NCI-H748 treated with DMSO at 0.1 percent for 48 hours (cell line): Measurements from ENCODE around the gene ROBO2.
"Not testable (repeated sequence)": the region's sequence is repeated elsewhere in the genome, so short reads cannot be mapped to it uniquely, and the experiment has no call there.

Experiments
- DNase-seq: peaks from one replicate; lab custom pipeline; 2025; lab: John Stamatoyannopoulos, UW

Gene ROBO2

GRCh38 chr3:77328690-77329089, 288.8 kb downstream of the ROBO2 start:
- DNase-seq = no peak

GRCh38 chr3:77329116-77329515, 289.2 kb downstream of the ROBO2 start:
- no peak for DNase-seq

- DNase-seq = no peak
Observed at GRCh38 chr3:77338195-77338594, 298.3 kb downstream of the ROBO2 start.

- no peak for DNase-seq
Observed at GRCh38 chr3:77342027-77342426, 302.1 kb downstream of the ROBO2 start.

GRCh38 chr3:77342688-77343087, 302.8 kb downstream of the ROBO2 start:
- no peak for DNase-seq

GRCh38 chr3:77345009-77345408, 305.1 kb downstream of the ROBO2 start:
- no peak for DNase-seq

GRCh38 chr3:77348244-77348855, 308.5 kb downstream of the ROBO2 start:
- DNase-seq = no peak

GRCh38 chr3:77354958-77355357, 315.1 kb downstream of the ROBO2 start:
- no peak for DNase-seq

GRCh38 chr3:77362936-77363335, 323.0 kb downstream of the ROBO2 start:
- no peak for DNase-seq

GRCh38 chr3:77365152-77365551, 325.3 kb downstream of the ROBO2 start:
- no peak for DNase-seq

GRCh38 chr3:77370413-77370812, 330.5 kb downstream of the ROBO2 start:
- no peak for DNase-seq

- no peak for DNase-seq
Observed at GRCh38 chr3:77372018-77372417, 332.1 kb downstream of the ROBO2 start.

- no peak for DNase-seq
Observed at GRCh38 chr3:77372634-77373346, 332.9 kb downstream of the ROBO2 start.

- no peak for DNase-seq
Observed at GRCh38 chr3:77373619-77374018, 333.7 kb downstream of the ROBO2 start.

- no peak for DNase-seq
Observed at GRCh38 chr3:77376511-77376910, 336.6 kb downstream of the ROBO2 start.

- no peak for DNase-seq
Observed at GRCh38 chr3:77377717-77378116, 337.8 kb downstream of the ROBO2 start.

GRCh38 chr3:77380136-77380535, 340.2 kb downstream of the ROBO2 start:
- no peak for DNase-seq

GRCh38 chr3:77381431-77381830, 341.5 kb downstream of the ROBO2 start:
- no peak for DNase-seq

GRCh38 chr3:77392181-77392580, 352.3 kb downstream of the ROBO2 start:
- DNase-seq = no peak

- DNase-seq = no peak
Observed at GRCh38 chr3:77394046-77394445, 354.1 kb downstream of the ROBO2 start.

GRCh38 chr3:77404871-77405270, 365.0 kb downstream of the ROBO2 start:
- no peak for DNase-seq

- peak; percentile 40 for DNase-seq
Observed at GRCh38 chr3:77407441-77407840, 367.5 kb downstream of the ROBO2 start.

GRCh38 chr3:77410334-77410733, 370.4 kb downstream of the ROBO2 start:
- not testable (repeated sequence) for DNase-seq

- DNase-seq = no peak
Observed at GRCh38 chr3:77411334-77411733, 371.4 kb downstream of the ROBO2 start.
